Uterus (tissue), 4 donors: Measurements from ENCODE around the gene FHIT. TPM values are rescaled to one million over a fixed set of nuclear protein-coding genes. Genes with fewer than 3 reads are reported as not detected.

Experiments
- DNase-seq, 2 donors: peaks; one replicate each; pipeline ENCODE4 v3.0.0-alpha.2; 2019 to 2020
- H3K27ac ChIP-seq, 2 donors: fragments of 200-600 bp; sonication (generic); 1 replicate in 1 of 2; 2 replicates in 1 of 2; pipeline ENCODE4 v1.5.1; 2016 to 2018
- H3K27me3 ChIP-seq, 2 donors: fragments of 200-600 bp; sonication (generic); one replicate each; pipeline ENCODE4 v1.5.1; 2018 to 2019; ENCODE audit warnings: control low read depth in 1 of 2
- H3K36me3 ChIP-seq, 2 donors: fragments of 200-600 bp; sonication (generic); one replicate each; pipeline ENCODE4 v1.5.1; 2019; ENCODE audit warnings: control low read depth in 1 of 2
- H3K4me1 ChIP-seq, 2 donors: fragments of 200-600 bp; sonication (generic); one replicate each; pipeline ENCODE4 v1.5.1; 2018 to 2019; ENCODE audit warnings: control low read depth in 1 of 2
- H3K4me3 ChIP-seq, 2 donors: fragments of 200-600 bp; sonication (generic); 1 replicate in 1 of 2; 2 replicates in 1 of 2; pipeline ENCODE4 v1.5.1; 2018 to 2019; ENCODE audit warnings: mild to moderate bottlenecking in 1 of 2
- H3K9me3 ChIP-seq, 2 donors: fragments of 200-600 bp; sonication (generic); one replicate each; pipeline ENCODE4 v1.5.1; 2019; ENCODE audit warnings: control low read depth in 1 of 2
- POLR2A ChIP-seq, 2 donors: fragments of 450-650 bp; IDR thresholded peaks; one replicate each; pipeline ENCODE4 v1.6.1; 2016; ENCODE audit warnings: antibody characterized with exemption in 2 of 2, mild to moderate bottlenecking in 1 of 2, moderate library complexity in 1 of 2
- intact Hi-C: fragments of 100-400 bp; cut with DNase I; formaldehyde crosslinking; loops from one replicate; pipeline ENCODE4 v1.15.1; 2023; ENCODE audit warnings: low total_unique reads
- total RNA-seq, 4 donors: library from RNA; depleted of rRNA in 3 of 4; stranded (reverse); fragments of >200 nt in 3 of 4; gene quantifications; one replicate each; pipeline versions ENCODE4 v1.1.0 to v1.2.4, GENCODE V29; 2014 to 2023
- TF ChIP-seq, protein P1 (sequence below), 4 experiments: fragments of 200-600 bp in 2 of 4; fragments of 450-650 bp in 2 of 4; sonication (generic) in 2 of 4; IDR thresholded peaks; one replicate each; pipeline ENCODE4 v1.5.1; 2016 to 2019; ENCODE audit warnings: antibody characterized with exemption in 4 of 4, mild to moderate bottlenecking in 2 of 4, moderate library complexity in 1 of 4
- donor health status: DM: yes; HTN: yes; CAD: no.

Gene FHIT
- total RNA-seq, 4 donors from 2014 or later, result 1.3 to 15.2 (median 7.3) TPM

DNA sequence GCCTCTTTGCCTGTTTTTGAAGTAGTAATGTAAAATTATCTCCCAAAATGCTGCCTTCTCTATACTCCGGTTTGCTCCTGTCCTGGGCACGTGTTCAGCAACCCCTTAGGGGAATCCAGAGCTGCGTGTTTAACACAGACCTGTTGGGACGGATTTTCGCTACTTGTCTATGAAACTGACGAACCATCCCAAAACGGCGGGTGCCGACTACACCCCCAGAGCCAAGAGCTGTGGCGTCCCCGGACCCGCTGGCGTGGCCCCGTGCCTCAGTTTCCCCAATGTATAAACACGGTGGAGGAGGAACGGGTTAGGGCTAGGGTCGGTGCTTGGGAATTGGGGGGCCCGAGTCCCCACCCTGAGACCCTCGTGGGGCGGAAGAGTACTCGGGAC, 473 bp downstream of the FHIT start:
- Histone ChIP-seq H3K27me3 (no peaks in the 10 kb centered on the region), H3K9me3 (no peaks in the 10 kb centered on the region), H3K4me1 (no peaks in the 10 kb centered on the region), H3K36me3 (no peaks in the 10 kb centered on the region), H3K4me3 (peak overlapping the region; percentile 54 to 70), H3K27ac (peak overlapping the region; percentile 44 to 77)
- peak; percentile 28 to 47 for DNase-seq
- intact Hi-C loops, result no loop called here
- no peak for TF ChIP-seq POLR2A (IDR thresholded peaks at IDR 0.05)
- TF ChIP-seq, protein P1, sequence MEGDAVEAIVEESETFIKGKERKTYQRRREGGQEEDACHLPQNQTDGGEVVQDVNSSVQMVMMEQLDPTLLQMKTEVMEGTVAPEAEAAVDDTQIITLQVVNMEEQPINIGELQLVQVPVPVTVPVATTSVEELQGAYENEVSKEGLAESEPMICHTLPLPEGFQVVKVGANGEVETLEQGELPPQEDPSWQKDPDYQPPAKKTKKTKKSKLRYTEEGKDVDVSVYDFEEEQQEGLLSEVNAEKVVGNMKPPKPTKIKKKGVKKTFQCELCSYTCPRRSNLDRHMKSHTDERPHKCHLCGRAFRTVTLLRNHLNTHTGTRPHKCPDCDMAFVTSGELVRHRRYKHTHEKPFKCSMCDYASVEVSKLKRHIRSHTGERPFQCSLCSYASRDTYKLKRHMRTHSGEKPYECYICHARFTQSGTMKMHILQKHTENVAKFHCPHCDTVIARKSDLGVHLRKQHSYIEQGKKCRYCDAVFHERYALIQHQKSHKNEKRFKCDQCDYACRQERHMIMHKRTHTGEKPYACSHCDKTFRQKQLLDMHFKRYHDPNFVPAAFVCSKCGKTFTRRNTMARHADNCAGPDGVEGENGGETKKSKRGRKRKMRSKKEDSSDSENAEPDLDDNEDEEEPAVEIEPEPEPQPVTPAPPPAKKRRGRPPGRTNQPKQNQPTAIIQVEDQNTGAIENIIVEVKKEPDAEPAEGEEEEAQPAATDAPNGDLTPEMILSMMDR (IDR thresholded peaks at IDR 0.05), result no peak

DNA sequence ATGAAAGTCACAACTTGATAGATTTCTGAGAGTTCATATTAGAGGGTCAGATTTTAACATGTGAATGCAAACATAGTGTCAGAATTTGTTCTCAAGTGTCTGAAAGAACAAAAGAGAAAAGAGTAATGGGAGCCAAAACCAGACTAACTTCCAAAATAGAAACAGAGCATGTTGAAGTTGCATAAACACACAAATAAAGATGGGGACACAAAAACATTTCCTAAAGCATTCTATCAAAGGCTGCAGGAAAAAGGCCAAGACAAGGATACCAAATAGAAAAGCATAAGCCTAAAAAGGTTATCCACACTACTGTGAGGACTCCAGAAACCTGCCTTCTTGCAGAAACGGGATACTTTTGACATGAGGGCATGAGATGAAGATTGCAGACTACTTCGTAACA, 2.8 kb downstream of the FHIT start:
- no peak for DNase-seq
- intact Hi-C loops, result no loop called here
- Histone ChIP-seq H3K4me3 (no peak overlapping the region), H3K36me3 (no peaks in the 10 kb centered on the region), H3K27ac (no peak overlapping the region), H3K4me1 (no peaks in the 10 kb centered on the region), H3K27me3 (no peaks in the 10 kb centered on the region), H3K9me3 (no peaks in the 10 kb centered on the region)
- TF ChIP-seq, protein P1 (IDR thresholded peaks at IDR 0.05), result no peak
- TF ChIP-seq POLR2A (IDR thresholded peaks at IDR 0.05), result no peak

DNA sequence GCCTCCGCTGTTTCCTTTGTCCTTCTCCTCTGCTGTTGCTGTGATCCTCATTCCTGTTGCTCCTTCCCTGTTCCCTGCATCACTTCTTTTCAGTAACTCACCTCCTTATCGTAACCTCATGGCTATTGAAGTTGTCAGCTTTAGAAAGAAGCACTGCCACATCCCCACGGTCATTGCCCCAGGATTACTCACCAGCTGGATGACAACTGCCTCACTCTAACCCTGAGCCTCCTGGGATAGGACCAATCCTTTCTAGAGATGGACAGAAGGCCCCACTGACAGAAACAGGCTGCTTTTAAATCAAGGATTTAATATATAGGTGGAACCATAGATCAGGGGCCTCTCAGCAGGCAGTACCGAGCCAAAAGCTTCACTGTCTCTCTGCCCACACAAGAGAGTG, 4.1 kb downstream of the FHIT start:
- no peaks in the 10 kb centered on the region for H3K36me3 ChIP-seq
- no peak overlapping the region for H3K27ac ChIP-seq
- TF ChIP-seq POLR2A (IDR thresholded peaks at IDR 0.05), result no peak
- TF ChIP-seq, protein P1 (IDR thresholded peaks at IDR 0.05), result no peak
- no peak overlapping the region for H3K4me3 ChIP-seq
- intact Hi-C loops, result no loop called here
- no peak for DNase-seq
- no peaks in the 10 kb centered on the region for H3K9me3 ChIP-seq
- H3K27me3 ChIP-seq, result no peaks in the 10 kb centered on the region
- H3K4me1 ChIP-seq, result no peaks in the 10 kb centered on the region

DNA sequence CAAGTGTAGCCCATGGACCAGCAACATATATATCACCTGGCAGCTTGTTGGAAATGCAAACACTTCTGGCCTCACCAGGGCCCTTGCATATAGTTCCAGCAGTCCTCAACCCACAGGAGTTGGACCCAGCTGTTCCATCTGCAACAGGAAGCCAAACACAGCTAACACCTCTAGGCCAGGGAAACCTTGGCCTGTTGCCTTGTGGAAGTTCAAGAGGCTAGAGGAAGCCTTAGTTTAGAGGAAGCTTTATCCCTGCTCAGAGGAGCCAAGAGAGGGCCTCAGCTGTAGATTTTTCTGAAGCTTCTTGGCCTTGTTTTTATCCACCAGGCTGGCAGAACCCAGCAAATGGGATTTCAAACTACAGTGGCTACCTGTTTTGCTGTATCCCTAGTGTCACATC, 11.4 kb downstream of the FHIT start:
- no peaks in the 10 kb centered on the region for H3K27me3 ChIP-seq
- no peaks in the 10 kb centered on the region for H3K9me3 ChIP-seq
- no peaks in the 10 kb centered on the region for H3K36me3 ChIP-seq
- intact Hi-C loops, result no loop called here
- H3K4me3 ChIP-seq, result no peak overlapping the region
- no peaks in the 10 kb centered on the region for H3K4me1 ChIP-seq
- TF ChIP-seq, protein P1 (IDR thresholded peaks at IDR 0.05), result no peak
- no peak for TF ChIP-seq POLR2A (IDR thresholded peaks at IDR 0.05)
- peak in 1 of 2 donors; percentile 20 for DNase-seq
- no peak overlapping the region for H3K27ac ChIP-seq

DNA sequence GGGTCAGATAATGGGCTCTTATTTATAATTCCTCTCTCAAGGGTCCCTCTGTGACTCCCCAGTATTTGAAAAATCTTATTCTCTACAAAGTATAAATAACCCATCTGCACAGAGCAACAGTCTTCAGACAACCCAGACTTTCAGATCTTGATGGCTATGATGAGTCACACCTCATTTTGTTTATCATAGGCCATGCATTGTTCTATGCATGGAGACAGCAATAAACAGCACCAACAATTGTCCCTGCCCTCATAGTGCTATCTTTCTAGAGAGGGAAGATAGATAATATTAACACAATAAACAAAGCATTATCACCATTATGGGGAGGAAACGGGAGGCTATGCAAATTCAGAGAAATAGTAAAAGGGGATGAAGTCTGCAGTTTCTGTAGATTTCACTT, 13.4 kb downstream of the FHIT start:
- no peaks in the 10 kb centered on the region for H3K27me3 ChIP-seq
- H3K4me1 ChIP-seq, result no peaks in the 10 kb centered on the region
- H3K4me3 ChIP-seq, result no peak overlapping the region
- TF ChIP-seq, protein P1 (IDR thresholded peaks at IDR 0.05), result no peak
- TF ChIP-seq POLR2A (IDR thresholded peaks at IDR 0.05), result no peak
- no peaks in the 10 kb centered on the region for H3K36me3 ChIP-seq
- H3K27ac ChIP-seq, result no peak overlapping the region
- intact Hi-C loops, result no loop called here
- H3K9me3 ChIP-seq, result no peaks in the 10 kb centered on the region
- DNase-seq, result no peak
